B cell (primary cell): Measurements from ENCODE around the gene GAST. TPM values are rescaled to one million over a fixed set of nuclear protein-coding genes. Genes with fewer than 3 reads are reported as not detected.

Experiments used
- ATAC-seq: fragments of 200-7000 bp; cut with Tn5 transposase; one replicate; pipeline ENCODE4 v1.10.0; 2021; ENCODE audit warnings: low read depth, mild to moderate bottlenecking, moderate number of reproducible peaks, moderate library complexity
- CTCF ChIA-PET: fragments of 350-600 bp; sonication (Branson Sonifier 250); formaldehyde crosslinking; loops from one replicate; lab custom pipeline; 2021; ENCODE audit warnings: antibody characterized with exemption, inconsistent platforms; lab: Charles Lee
- POLR2A ChIA-PET: fragments of 350-600 bp; sonication (Branson Sonifier 250); formaldehyde crosslinking; loops from one replicate; lab custom pipeline; 2021; ENCODE audit warnings: antibody characterized with exemption; lab: Charles Lee
- DNase-seq: peaks from one replicate; pipeline ENCODE4 v3.0.0; 2013
- H2AFZ ChIP-seq: 2 replicates; pipeline ENCODE4 v1.6.1; 2012; ENCODE audit warnings: mild to moderate bottlenecking, low read depth, low read length; ENCODE audit not compliant: insufficient read depth, poor library complexity, severe bottlenecking
- H3K27ac ChIP-seq, 2 donors: 1 replicate in 1 of 2; 2 replicates in 1 of 2; pipeline ENCODE4 v1.5.1; 2012 to 2013; ENCODE audit warnings: low read length in 2 of 2, mild to moderate bottlenecking in 2 of 2, moderate library complexity in 1 of 2
- H3K27me3 ChIP-seq, 4 experiments: fragments of 200-600 bp in 1 of 4; sonication (generic) in 1 of 4; replicated peaks in 1 of 4; 1 replicate in 2 of 4; 2 replicates in 2 of 4; pipeline versions ENCODE4 v1.6.1 to v1.7.0; 2013 to 2016; ENCODE audit warnings: low read length in 3 of 4, mild to moderate bottlenecking in 2 of 4, mixed read lengths in 1 of 4, moderate library complexity in 1 of 4; ENCODE audit not compliant: insufficient read depth in 4 of 4, control insufficient read depth in 3 of 4; ENCODE audit errors: control extremely low read depth in 1 of 4
- H3K36me3 ChIP-seq, 2 experiments: replicated peaks in 1 of 2; 1 replicate in 1 of 2; 2 replicates in 1 of 2; pipeline versions ENCODE4 v1.6.1 to v1.7.1; 2013; ENCODE audit warnings: low read length in 1 of 2; ENCODE audit not compliant: insufficient read depth in 2 of 2, control insufficient read depth in 1 of 2; ENCODE audit errors: control extremely low read depth in 1 of 2, extremely low read depth in 1 of 2
- H3K4me1 ChIP-seq, 2 donors: fragments of 200-600 bp in 1 of 2; sonication (generic) in 1 of 2; 1 replicate in 1 of 2; 2 replicates in 1 of 2; pipeline versions ENCODE4 v1.5.1 to v1.6.1; 2013 to 2017; ENCODE audit warnings: low read length in 2 of 2; ENCODE audit not compliant: control insufficient read depth in 2 of 2, insufficient read depth in 2 of 2
- H3K4me2 ChIP-seq: replicated peaks from 2 replicates; pipeline ENCODE3; 2012; ENCODE audit warnings: mild to moderate bottlenecking, low read depth, low read length; ENCODE audit not compliant: poor library complexity, severe bottlenecking
- H3K4me3 ChIP-seq, 5 experiments: fragments of 200-600 bp in 1 of 5; sonication (generic) in 1 of 5; 1 replicate in 3 of 5; 2 replicates in 2 of 5; pipeline versions ENCODE4 v1.5.1 to v1.7.0; 2011 to 2016; ENCODE audit warnings: low read length in 4 of 5, mild to moderate bottlenecking in 4 of 5, low read depth in 2 of 5, control low read depth in 1 of 5, moderate library complexity in 1 of 5; ENCODE audit not compliant: insufficient read depth in 1 of 5; ENCODE audit errors: control extremely low read depth in 1 of 5, extremely low read depth in 1 of 5
- H3K79me2 ChIP-seq: fragments of 200-600 bp; sonication (generic); one replicate; pipeline ENCODE4 v1.6.0; 2016; ENCODE audit warnings: low read length; ENCODE audit not compliant: control insufficient read depth, insufficient read depth
- H3K9ac ChIP-seq: fragments of 200-600 bp; sonication (generic); 2 replicates; pipeline ENCODE4 v1.6.1; 2017; ENCODE audit warnings: mild to moderate bottlenecking, low read length, moderate library complexity
- H3K9me3 ChIP-seq, 3 donors: one replicate each; pipeline versions ENCODE4 v1.6.1 to v1.7.1; 2013; ENCODE audit warnings: low read length in 2 of 3; ENCODE audit not compliant: control insufficient read depth in 2 of 3, insufficient read depth in 1 of 3; ENCODE audit errors: control extremely low read depth in 1 of 3
- H4K20me1 ChIP-seq: 2 replicates; pipeline ENCODE4 v1.6.0; 2012; ENCODE audit warnings: mild to moderate bottlenecking, low read length; ENCODE audit not compliant: insufficient read depth, control insufficient read depth, poor library complexity, severe bottlenecking
- H3K27ac Mint-ChIP-seq: one replicate; pipeline ENCODE4 v1.8.0; 2021; ENCODE audit warnings: mixed read lengths
- H3K27me3 Mint-ChIP-seq: one replicate; pipeline ENCODE4 v1.8.0; 2021; ENCODE audit warnings: mixed read lengths
- H3K4me1 Mint-ChIP-seq: one replicate; pipeline ENCODE4 v1.8.0; 2021; ENCODE audit warnings: mixed read lengths
- H3K4me3 Mint-ChIP-seq: one replicate; pipeline ENCODE4 v1.8.0; 2021; ENCODE audit warnings: mixed read lengths
- H3K9me3 Mint-ChIP-seq: one replicate; pipeline ENCODE4 v1.8.0; 2022; ENCODE audit warnings: mixed read lengths; ENCODE audit not compliant: insufficient read depth
- EZH2 ChIP-seq: IDR thresholded peaks from 2 replicates; pipeline ENCODE4 v1.6.1; 2012; ENCODE audit warnings: borderline replicate concordance, low read depth, mild to moderate bottlenecking, moderate library complexity, low read length; ENCODE audit not compliant: insufficient read depth, poor library complexity, severe bottlenecking
- WGBS: methylation state at CpG from one replicate; pipeline ENCODE4 v1.1.5; 2013; ENCODE audit warnings: missing lambda C conversion rate; ENCODE audit not compliant: insufficient coverage; 5-methylcytosine and 5-hydroxymethylcytosine counted together
- intact Hi-C: fragments of 100-400 bp; cut with micrococcal nuclease; formaldehyde crosslinking; loops from one replicate; pipeline ENCODE4 v1.10.0; 2022
- polyA plus RNA-seq: library from polyadenylated mRNA; depleted of rRNA; stranded (reverse); fragments of >200 nt; gene quantifications from 2 replicates; pipeline ENCODE4 v1.2.3, GENCODE V29; 2012
- total RNA-seq, 2 donors: library from RNA; stranded (reverse); fragments of 120-200 nt in 1 of 2; gene quantifications; 1 replicate in 1 of 2; 2 replicates in 1 of 2; pipeline versions ENCODE4 v1.2.3 to v1.2.4, GENCODE V29; 2013 to 2022
- TF ChIP-seq, protein P1 (sequence below): fragments of 200-600 bp; IDR thresholded peaks from one replicate; pipeline ENCODE4 v1.8.0; 2022; ENCODE audit warnings: antibody characterized with exemption, mild to moderate bottlenecking

The GAST gene
- total and polyA plus RNA-seq, 2 donors (not counting 1 experiment from before 2014, with no cell fraction given) = not detected

DNA sequence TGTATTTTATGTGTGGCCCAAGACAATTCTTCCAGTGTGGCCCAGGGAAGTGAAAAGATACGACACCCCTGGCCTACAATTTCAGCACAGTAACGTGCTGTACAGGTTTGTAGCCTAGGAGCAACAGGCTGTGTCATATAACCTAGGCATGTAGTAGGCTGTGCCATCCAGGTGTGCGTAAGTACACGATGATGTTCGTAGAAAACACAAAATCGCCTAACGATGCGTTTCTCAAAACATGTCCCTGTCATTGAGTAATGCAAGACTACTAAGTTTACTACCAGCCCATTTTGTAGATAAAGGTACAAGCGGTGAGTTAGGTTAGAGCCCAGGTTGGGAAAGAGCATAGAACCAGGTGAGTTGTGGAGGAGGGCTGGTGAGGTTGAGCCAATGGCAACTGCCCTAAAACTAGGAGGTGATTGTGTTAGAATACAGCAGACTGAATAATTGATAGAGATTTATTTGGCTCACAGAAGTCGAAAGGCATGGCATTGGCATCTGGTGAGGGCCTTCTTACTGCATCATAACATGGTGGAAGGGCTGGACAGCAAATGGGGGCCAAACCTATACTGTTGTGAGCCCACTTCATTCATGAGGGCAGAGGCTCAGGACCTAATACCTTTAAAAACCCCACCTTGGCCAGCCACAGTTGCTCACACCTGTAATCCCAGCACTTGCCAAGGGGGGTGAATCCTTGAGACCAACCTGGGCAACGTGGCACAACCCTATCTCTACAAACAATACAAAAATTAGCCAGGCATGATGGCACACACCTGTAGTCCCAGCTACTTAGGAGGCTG is 19.2 kb upstream of the GAST start:
- intact Hi-C loops = no loop called here
- H3K27me3 Mint-ChIP-seq = no peaks in the 10 kb centered on the region
- no peaks in the 10 kb centered on the region for H3K9me3 Mint-ChIP-seq
- ATAC-seq (no peak), DNase-seq (peak; percentile 54)
- H3K9ac ChIP-seq = no peak overlapping the region
- H3K27me3 ChIP-seq = no peaks in the 10 kb centered on the region
- peak overlapping the region; percentile 8 for H3K27ac Mint-ChIP-seq
- H3K4me1 ChIP-seq = peaks cover 17 to 26% of the 10 kb centered on the region in 2 donors
- H2AFZ ChIP-seq = no peak overlapping the region
- ChIA-PET POLR2A (interaction anchor here (0.7 to 1.2 kb wide), 3 partner anchors 17 to 1712 kb away, joined by 4 to 10 read pairs (median 5); partner anchors contain the start of gene PSMD3), CTCF (interaction anchor here (0.6 to 9.2 kb wide), 5 partner anchors 14 to 1159 kb away, joined by 3 to 212 read pairs (median 8); partner anchors contain the start of gene P3H4)
- no peaks in the 10 kb centered on the region for H3K9me3 ChIP-seq
- no peak overlapping the region for H3K4me2 ChIP-seq
- H4K20me1 ChIP-seq = peaks cover 46% of the 10 kb centered on the region
- H3K27ac ChIP-seq = no peak overlapping the region
- H3K4me3 ChIP-seq = no peak overlapping the region
- 97% methylated on average over 9 of the region's 11 CpGs for WGBS
- H3K4me1 Mint-ChIP-seq = peaks cover 48% of the 10 kb centered on the region
- H3K36me3 ChIP-seq = peaks cover 6 to 59% of the 10 kb centered on the region in 2 experiments
- no peak for TF ChIP-seq EZH2
- TF ChIP-seq, protein P1, sequence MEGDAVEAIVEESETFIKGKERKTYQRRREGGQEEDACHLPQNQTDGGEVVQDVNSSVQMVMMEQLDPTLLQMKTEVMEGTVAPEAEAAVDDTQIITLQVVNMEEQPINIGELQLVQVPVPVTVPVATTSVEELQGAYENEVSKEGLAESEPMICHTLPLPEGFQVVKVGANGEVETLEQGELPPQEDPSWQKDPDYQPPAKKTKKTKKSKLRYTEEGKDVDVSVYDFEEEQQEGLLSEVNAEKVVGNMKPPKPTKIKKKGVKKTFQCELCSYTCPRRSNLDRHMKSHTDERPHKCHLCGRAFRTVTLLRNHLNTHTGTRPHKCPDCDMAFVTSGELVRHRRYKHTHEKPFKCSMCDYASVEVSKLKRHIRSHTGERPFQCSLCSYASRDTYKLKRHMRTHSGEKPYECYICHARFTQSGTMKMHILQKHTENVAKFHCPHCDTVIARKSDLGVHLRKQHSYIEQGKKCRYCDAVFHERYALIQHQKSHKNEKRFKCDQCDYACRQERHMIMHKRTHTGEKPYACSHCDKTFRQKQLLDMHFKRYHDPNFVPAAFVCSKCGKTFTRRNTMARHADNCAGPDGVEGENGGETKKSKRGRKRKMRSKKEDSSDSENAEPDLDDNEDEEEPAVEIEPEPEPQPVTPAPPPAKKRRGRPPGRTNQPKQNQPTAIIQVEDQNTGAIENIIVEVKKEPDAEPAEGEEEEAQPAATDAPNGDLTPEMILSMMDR = no peak
- no peak overlapping the region for H3K4me3 Mint-ChIP-seq
- peaks cover 18% of the 10 kb centered on the region for H3K79me2 ChIP-seq

- intact Hi-C loops = no loop called here
- Mint-ChIP-seq H3K27me3 (no peaks in the 10 kb centered on the region), H3K4me3 (no peak overlapping the region), H3K27ac (no peak overlapping the region), H3K9me3 (no peaks in the 10 kb centered on the region), H3K4me1 (peaks cover 38% of the 10 kb centered on the region)
- POLR2A ChIA-PET = no interaction called here
- Histone ChIP-seq H3K9ac (no peak overlapping the region), H3K4me3 (no peak overlapping the region), H3K27ac (no peak overlapping the region), H4K20me1 (peaks cover 31% of the 10 kb centered on the region), H3K36me3 (peaks cover 3 to 51% of the 10 kb centered on the region in 2 experiments), H3K79me2 (peaks cover 9% of the 10 kb centered on the region), H3K4me1 (peaks cover 8 to 14% of the 10 kb centered on the region in 2 donors), H3K9me3 (no peaks in the 10 kb centered on the region), H2AFZ (no peak overlapping the region), H3K27me3 (no peaks in the 10 kb centered on the region), H3K4me2 (no peak overlapping the region)
- CTCF ChIA-PET = interaction anchor here (0.7 to 9.2 kb wide), 12 partner anchors 10 to 1454 kb away, joined by 3 to 212 read pairs (median 8); no protein-coding TSS in a partner anchor
- DNase-seq = no peak
- TF ChIP-seq EZH2 = no peak
- TF ChIP-seq, protein P1 = no peak
- no peak for ATAC-seq
- WGBS = 100% methylated on average over 5 of the region's 7 CpGs
Measured at GRCh38 chr17:41695134-41695661, 16.9 kb upstream of the GAST start.
